Common myeloid progenitor, CD34-positive (primary cell): ENCODE data around the gene AKNA.

Experiments
- CTCF ChIA-PET: fragments of 350-600 bp; sonication (Branson Sonifier 250); formaldehyde crosslinking; loops from one replicate; lab custom pipeline; 2021; ENCODE audit warnings: antibody characterized with exemption; lab: Charles Lee
- POLR2A ChIA-PET: fragments of 350-600 bp; sonication (Branson Sonifier 250); formaldehyde crosslinking; loops from one replicate; lab custom pipeline; 2021; ENCODE audit warnings: antibody characterized with exemption; lab: Charles Lee
- DNase-seq, 3 donors: peaks; one replicate each; pipeline versions ENCODE4 v3.0.0 to v3.0.0-alpha.2; 2013
- H3K27ac ChIP-seq, 2 experiments: 1 replicate in 1 of 2; 2 replicates in 1 of 2; pipeline ENCODE4 v1.7.0; 2013; ENCODE audit warnings: inconsistent platforms in 2 of 2, low read length in 2 of 2, mild to moderate bottlenecking in 2 of 2, low read depth in 1 of 2, moderate library complexity in 1 of 2; ENCODE audit not compliant: severe bottlenecking in 2 of 2, insufficient read depth in 1 of 2, poor library complexity in 1 of 2
- H3K27me3 ChIP-seq, 5 experiments: replicated peaks in 2 of 5; 1 replicate in 3 of 5; 2 replicates in 2 of 5; pipeline versions ENCODE4 v1.6.1 to v1.7.0; 2013; ENCODE audit warnings: low read length in 4 of 5, mild to moderate bottlenecking in 2 of 5, moderate library complexity in 2 of 5, inconsistent platforms in 1 of 5; ENCODE audit not compliant: insufficient read depth in 5 of 5, control insufficient read depth in 4 of 5
- H3K36me3 ChIP-seq, 4 experiments: 1 replicate in 2 of 4; 2 replicates in 2 of 4; pipeline versions ENCODE4 v1.6.1 to v1.7.0; 2013; ENCODE audit warnings: low read length in 3 of 4, control low read depth in 1 of 4, mild to moderate bottlenecking in 1 of 4; ENCODE audit not compliant: control insufficient read depth in 4 of 4, insufficient read depth in 4 of 4
- H3K4me1 ChIP-seq, 4 experiments: 1 replicate in 3 of 4; 2 replicates in 1 of 4; pipeline versions ENCODE4 v1.6.1 to v1.7.1; 2013; ENCODE audit warnings: low read length in 3 of 4, mild to moderate bottlenecking in 3 of 4, control low read depth in 1 of 4, inconsistent platforms in 1 of 4, moderate library complexity in 1 of 4; ENCODE audit not compliant: control insufficient read depth in 4 of 4, insufficient read depth in 4 of 4; ENCODE audit errors: control extremely low read depth in 1 of 4
- H3K4me3 ChIP-seq, 7 experiments: 1 replicate in 4 of 7; 2 replicates in 3 of 7; pipeline versions ENCODE4 v1.5.1 to v1.7.0; 2013; ENCODE audit warnings: mild to moderate bottlenecking in 7 of 7, low read length in 6 of 7, moderate library complexity in 6 of 7, inconsistent platforms in 2 of 7, low read depth in 2 of 7, control low read depth in 1 of 7; ENCODE audit not compliant: insufficient read depth in 4 of 7, control insufficient read depth in 1 of 7; ENCODE audit errors: extremely low read depth in 1 of 7
- H3K9me3 ChIP-seq, 5 experiments: 1 replicate in 4 of 5; 2 replicates in 1 of 5; pipeline versions ENCODE4 v1.6.1 to v1.7.1; 2013; ENCODE audit warnings: low read length in 4 of 5, mild to moderate bottlenecking in 2 of 5, inconsistent platforms in 1 of 5, low read depth in 1 of 5, moderate library complexity in 1 of 5; ENCODE audit not compliant: control insufficient read depth in 4 of 5, insufficient read depth in 2 of 5; ENCODE audit errors: control extremely low read depth in 1 of 5
- WGBS: methylation state at CpG from one replicate; pipeline ENCODE4 v1.1.5; 2013; ENCODE audit not compliant: insufficient coverage; 5-methylcytosine and 5-hydroxymethylcytosine counted together

The AKNA gene

DNA sequence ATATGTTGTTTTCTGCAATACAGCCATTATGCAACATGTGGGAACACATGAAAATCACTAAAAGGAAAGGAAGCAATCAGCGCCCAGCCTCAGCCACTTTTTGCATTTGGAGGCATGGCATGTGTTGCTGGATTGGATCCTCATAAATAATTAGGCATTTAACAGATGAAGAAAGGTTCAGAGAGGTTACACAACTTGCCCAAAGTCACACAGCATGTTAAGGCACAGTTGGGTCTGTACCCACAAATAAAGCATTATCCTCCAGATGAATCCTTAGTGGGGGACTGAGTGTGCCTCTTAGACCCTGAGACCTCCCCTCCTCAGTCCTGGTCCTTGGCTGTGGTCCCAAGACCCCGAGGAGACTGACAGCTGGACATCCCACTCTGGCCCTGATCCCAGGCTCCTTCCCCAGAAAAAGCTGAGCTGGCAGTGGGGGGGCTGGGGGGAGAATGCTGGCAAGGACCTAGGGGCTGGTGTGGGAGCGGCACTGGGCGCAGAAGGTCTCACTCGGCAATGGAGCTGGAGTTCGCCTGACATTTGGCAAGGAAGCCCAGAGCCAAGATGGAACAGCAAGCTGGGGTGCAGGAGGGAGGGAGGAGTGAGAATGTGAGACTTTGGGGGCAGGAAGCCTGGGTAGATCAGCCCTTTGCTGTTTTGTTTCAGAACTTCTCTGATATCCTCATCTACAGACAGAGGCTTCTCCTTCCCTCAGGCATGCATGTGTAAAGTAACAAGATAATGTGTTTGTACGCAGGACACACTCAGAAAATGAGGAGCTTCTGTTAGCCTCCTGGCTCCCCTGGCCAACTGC, 6.9 kb upstream of the AKNA start:
- WGBS, result 87% methylated on average over 3 of the region's 7 CpGs
- Histone ChIP-seq H3K27me3 (no peaks in the 10 kb centered on the region), H3K4me3 (peak overlapping the region in 1 of 7 experiments; percentile 48), H3K36me3 (peaks cover 0 to 5% (median 0%) of the 10 kb centered on the region in 4 experiments), H3K4me1 (peaks cover 7 to 49% (median 37%) of the 10 kb centered on the region in 4 experiments), H3K27ac (peak overlapping the region in 1 of 2 experiments; percentile 17), H3K9me3 (no peaks in the 10 kb centered on the region)
- DNase-seq, result no peak
- ChIA-PET CTCF (interaction anchor here (1.2 to 17.9 kb wide), 5 partner anchors 9 to 27 kb away, joined by 3 to 255 read pairs (median 15); partner anchors contain the start of gene AKNA), POLR2A (interaction anchor here (3.2 kb wide), 1 partner anchor 7 kb away, joined by 13 read pairs; the partner anchor contains the start of gene AKNA)

DNA sequence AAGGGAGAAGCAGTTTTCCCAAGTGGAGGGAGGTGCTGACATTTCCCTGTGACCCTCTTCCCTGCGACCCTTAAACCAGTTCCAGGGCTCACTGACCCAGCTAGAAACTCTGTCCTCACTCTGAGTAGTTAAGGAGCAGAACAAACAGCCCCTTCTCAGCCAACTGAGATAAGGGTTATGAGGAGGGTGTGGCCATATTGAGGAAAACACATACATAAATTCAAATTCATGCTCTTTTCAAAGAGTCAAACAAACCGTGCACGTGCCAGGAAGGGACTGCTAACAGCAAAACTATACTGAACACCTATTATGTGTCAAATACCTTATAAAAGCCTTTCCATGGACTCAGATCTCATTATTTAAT, 4.9 kb upstream of the AKNA start:
- Histone ChIP-seq H3K4me1 (peaks cover 12 to 66% (median 56%) of the 10 kb centered on the region in 4 experiments), H3K9me3 (no peaks in the 10 kb centered on the region), H3K4me3 (no peak overlapping the region), H3K36me3 (peaks cover 0 to 5% (median 0%) of the 10 kb centered on the region in 4 experiments), H3K27me3 (no peaks in the 10 kb centered on the region), H3K27ac (no peak overlapping the region)
- ChIA-PET POLR2A (no interaction called here), CTCF (interaction anchor here (1.4 to 17.9 kb wide), 3 partner anchors 9 to 25 kb away, joined by 4 to 255 read pairs (median 14); no protein-coding TSS in a partner anchor)
- WGBS, result 18% methylated on average over 2 of the region's 3 CpGs
- no peak for DNase-seq

DNA sequence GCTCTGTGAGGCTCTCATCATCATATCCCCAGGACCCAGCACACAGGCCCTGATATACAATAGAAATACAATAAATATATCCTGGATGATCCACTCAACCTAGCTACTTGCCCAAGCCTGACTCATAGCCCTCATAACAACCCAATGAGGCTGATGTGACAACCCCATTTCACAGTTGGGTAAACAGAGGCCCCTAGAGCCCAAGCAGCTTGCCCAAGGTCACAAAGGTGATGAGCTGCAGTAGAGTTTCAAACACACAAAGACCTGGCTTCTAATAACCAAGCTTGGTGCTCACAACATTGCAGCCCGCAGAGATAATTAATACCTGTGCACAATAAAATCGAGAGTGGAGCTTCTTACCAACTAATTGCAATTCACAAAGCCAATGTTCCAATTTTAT, 3.2 kb upstream of the AKNA start:
- Histone ChIP-seq H3K36me3 (peaks cover 0 to 3% (median under 1%) of the 10 kb centered on the region in 4 experiments), H3K27me3 (no peaks in the 10 kb centered on the region), H3K27ac (no peak overlapping the region), H3K9me3 (no peaks in the 10 kb centered on the region), H3K4me1 (peaks cover 16 to 72% (median 63%) of the 10 kb centered on the region in 4 experiments), H3K4me3 (no peak overlapping the region)
- WGBS, result 100% methylated on average over 2 of the region's 2 CpGs
- POLR2A ChIA-PET, result no interaction called here
- no peak for DNase-seq
- CTCF ChIA-PET, result interaction anchor here (0.6 to 17.9 kb wide), 7 partner anchors 10 to 208 kb away, joined by 3 to 255 read pairs (median 6); no protein-coding TSS in a partner anchor

DNA sequence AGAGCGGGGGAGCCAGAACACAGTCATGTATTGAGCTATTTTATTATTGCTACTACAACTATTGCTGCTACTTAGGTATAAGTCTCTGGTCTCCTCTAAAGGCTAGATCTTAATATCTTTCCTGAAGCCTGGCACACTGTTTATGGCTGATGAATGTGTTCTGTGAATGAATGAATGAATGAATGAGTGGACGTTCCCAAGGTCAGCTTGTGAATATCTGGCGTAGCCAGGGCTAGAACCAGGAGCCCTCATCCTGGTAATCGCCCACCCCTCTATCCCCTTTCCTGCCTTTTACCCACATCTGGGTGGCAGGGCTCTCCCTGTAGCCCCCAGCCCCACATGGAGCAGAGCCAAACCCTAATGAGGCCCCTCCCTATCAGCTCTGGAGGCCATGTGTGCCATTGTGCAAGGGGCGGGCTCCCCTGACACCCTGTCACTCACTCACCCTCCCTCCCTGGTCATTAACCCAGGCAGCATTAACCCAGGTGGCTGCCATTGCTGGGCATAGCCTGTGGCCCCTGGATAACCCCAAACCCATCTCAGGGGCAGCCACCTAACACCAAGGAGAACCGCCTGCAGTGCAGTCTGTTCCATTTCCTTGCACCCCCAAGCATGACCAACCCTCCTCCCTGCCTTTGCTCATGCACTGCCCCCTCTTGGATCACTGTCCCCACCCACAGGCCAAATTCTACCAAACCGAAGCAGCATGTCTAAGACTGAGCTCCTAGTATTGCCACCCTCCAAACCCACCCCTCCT, 2.0 kb upstream of the AKNA start:
- CTCF ChIA-PET, result interaction anchor here (0.6 to 17.9 kb wide), 9 partner anchors 11 to 99 kb away, joined by 3 to 255 read pairs (median 6); no protein-coding TSS in a partner anchor
- Histone ChIP-seq H3K27ac (peak overlapping the region in 1 of 2 experiments; percentile 17), H3K27me3 (no peaks in the 10 kb centered on the region), H3K4me1 (peaks cover 24 to 72% (median 64%) of the 10 kb centered on the region in 4 experiments), H3K36me3 (peaks cover 0 to 3% (median 0%) of the 10 kb centered on the region in 4 experiments), H3K4me3 (no peak overlapping the region), H3K9me3 (no peaks in the 10 kb centered on the region)
- 64% methylated on average over 4 of the region's 7 CpGs for WGBS
- POLR2A ChIA-PET, result interaction anchor here (1.2 kb wide), 1 partner anchor 17 kb away, joined by 3 read pairs; no protein-coding TSS in a partner anchor
- DNase-seq, result peak in 2 of 3 donors; percentile 34 to 40

DNA sequence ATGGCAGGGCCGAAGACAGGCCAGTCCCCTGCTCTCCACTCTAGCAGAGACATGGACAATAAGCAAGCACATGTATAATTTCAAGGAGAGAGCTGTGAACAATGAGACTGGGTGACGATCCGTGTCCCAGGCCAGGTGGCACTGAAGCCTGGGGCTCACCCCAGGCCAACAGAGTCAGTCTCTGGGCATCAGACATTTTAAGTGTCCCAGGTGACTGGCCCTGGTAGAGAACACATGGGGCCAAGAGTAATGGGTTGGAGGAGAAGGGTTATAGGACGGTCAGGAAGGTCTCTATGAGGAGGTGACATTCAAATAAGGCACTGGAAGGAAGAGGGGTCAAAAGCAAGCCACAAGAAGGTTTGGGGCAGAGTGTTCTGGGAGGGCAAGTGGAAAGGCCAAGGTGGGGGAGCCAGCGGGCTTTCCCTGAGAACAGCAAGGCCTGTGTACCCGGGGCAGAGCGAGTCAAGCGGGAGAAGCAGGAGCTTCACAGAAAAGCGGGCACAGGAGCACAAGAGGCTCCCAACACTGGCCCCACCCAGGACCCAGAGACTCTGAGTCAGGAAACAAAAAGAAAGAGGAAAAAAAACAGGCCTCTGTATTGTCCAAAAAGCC, 1.1 kb upstream of the AKNA start:
- DNase-seq, result no peak
- Histone ChIP-seq H3K36me3 (peaks cover 0 to 5% (median 0%) of the 10 kb centered on the region in 4 experiments), H3K4me1 (peaks cover 33 to 77% (median 70%) of the 10 kb centered on the region in 4 experiments), H3K27ac (peak overlapping the region in 1 of 2 experiments; percentile 88), H3K4me3 (peak overlapping the region in 4 of 7 experiments; percentile 20 to 95 (median 90)), H3K27me3 (no peaks in the 10 kb centered on the region), H3K9me3 (no peaks in the 10 kb centered on the region)
- ChIA-PET POLR2A (interaction anchor here (0.5 to 1.8 kb wide), 3 partner anchors 16 to 512 kb away, joined by 3 to 8 read pairs (median 5); no protein-coding TSS in a partner anchor), CTCF (interaction anchor here (0.6 to 17.9 kb wide), 10 partner anchors 7 to 292 kb away, joined by 3 to 255 read pairs (median 6); no protein-coding TSS in a partner anchor)
- 84% methylated on average over 9 of the region's 9 CpGs for WGBS

DNA sequence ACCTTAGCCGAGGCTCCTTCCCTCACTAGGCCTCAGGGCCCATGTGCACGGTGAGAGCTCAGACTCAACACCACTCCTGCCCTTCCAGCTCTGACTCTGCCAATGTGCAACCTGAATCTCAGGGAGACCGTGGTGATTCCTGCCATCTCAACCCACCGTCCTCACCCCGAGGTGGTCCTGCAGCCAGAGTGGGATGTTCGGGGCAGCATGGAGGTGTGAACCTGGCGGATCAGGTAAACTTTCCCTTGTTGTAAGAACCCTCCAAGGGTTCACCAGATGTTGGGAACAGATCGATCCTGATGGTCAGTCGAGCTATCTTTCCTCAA, 538 bp upstream of the AKNA start:
- Histone ChIP-seq H3K9me3 (no peaks in the 10 kb centered on the region), H3K36me3 (peaks cover 0 to 10% (median under 1%) of the 10 kb centered on the region in 4 experiments), H3K4me1 (peaks cover 39 to 82% (median 76%) of the 10 kb centered on the region in 4 experiments), H3K4me3 (peak overlapping the region in 6 of 7 experiments; percentile 88 to 95 (median 90)), H3K27ac (peak overlapping the region in 1 of 2 experiments; percentile 88), H3K27me3 (no peaks in the 10 kb centered on the region)
- ChIA-PET CTCF (interaction anchor here (0.6 to 17.9 kb wide), 13 partner anchors 8 to 293 kb away, joined by 3 to 255 read pairs (median 5); no protein-coding TSS in a partner anchor), POLR2A (interaction anchor here (0.5 to 1.9 kb wide), 6 partner anchors 8 to 512 kb away, joined by 3 to 13 read pairs (median 6); no protein-coding TSS in a partner anchor)
- no peak for DNase-seq
- WGBS, result 50% methylated on average over 5 of the region's 9 CpGs
